Endothelial cell of umbilical vein (primary cell): ENCODE results near the gene PDE4B. TPM values are rescaled to one million over a fixed set of nuclear protein-coding genes. Genes with fewer than 3 reads are reported as not detected.

Source experiments
- BruUV-seq: library from RNA; stranded (reverse); fragments of 400-500 nt; replicated peaks from 2 replicates; lab custom pipeline; 2021; lab: Mats Ljungman, UMichigan
- CTCF ChIA-PET: fragments of 300-600, 350-600 bp; sonication (Branson Sonifier 250); formaldehyde crosslinking; loops from one replicate; lab custom pipeline; 2021; ENCODE audit warnings: antibody characterized with exemption, inconsistent platforms; lab: Charles Lee
- POLR2A ChIA-PET: fragments of 300-600, 350-600 bp; sonication (Branson Sonifier 250); formaldehyde crosslinking; loops from one replicate; lab custom pipeline; 2021; ENCODE audit warnings: antibody characterized with exemption, inconsistent platforms; lab: Charles Lee
- DNase-seq: peaks from one replicate; pipeline ENCODE4 v3.0.0-alpha.2; 2011; ENCODE audit warnings: low read depth, low spot score
- FAIRE-seq: peaks from 2 replicates; lab custom pipeline; 2011; peaks lifted over from hg19 to GRCh38; lab: Jason Lieb, UNC
- H2AFZ ChIP-seq: 2 replicates; pipeline ENCODE4 v1.6.0; 2012; ENCODE audit warnings: low read depth, low read length, control low read depth, inconsistent platforms
- H3K27ac ChIP-seq: 2 replicates; pipeline ENCODE4 v1.5.1; 2011; ENCODE audit warnings: low read depth, mild to moderate bottlenecking, control low read depth, low read length, moderate library complexity; ENCODE audit not compliant: insufficient read depth
- H3K27me3 ChIP-seq, 2 experiments: 2 replicates each; pipeline versions ENCODE4 v1.6.0 to v1.6.1; 2011; ENCODE audit warnings: low read length in 2 of 2, mixed read lengths in 1 of 2; ENCODE audit not compliant: control insufficient read depth in 2 of 2, insufficient read depth in 2 of 2
- H3K36me3 ChIP-seq, 2 experiments: 2 replicates in 1 of 2; 3 replicates in 1 of 2; pipeline ENCODE4 v1.5.1; 2011; ENCODE audit warnings: low read length in 2 of 2, mild to moderate bottlenecking in 1 of 2, moderate library complexity in 1 of 2; ENCODE audit not compliant: control insufficient read depth in 2 of 2, insufficient read depth in 2 of 2; ENCODE audit errors: extremely low read depth in 1 of 2
- H3K4me1 ChIP-seq: 3 replicates; pipeline ENCODE4 v1.5.1; 2011; ENCODE audit warnings: mild to moderate bottlenecking, low read length; ENCODE audit not compliant: control insufficient read depth, insufficient read depth; ENCODE audit errors: extremely low read depth
- H3K4me2 ChIP-seq: 2 replicates; pipeline ENCODE4 v1.6.1; 2011; ENCODE audit warnings: low read length, control low read depth, mixed read lengths; ENCODE audit not compliant: insufficient read depth
- H3K4me3 ChIP-seq, 3 experiments: fragments of 200-600 bp in 1 of 3; sonication (generic), shearing (Covaris generic) in 1 of 3; replicated peaks in 1 of 3; 2 replicates each; pipeline ENCODE4 v1.5.1; 2011 to 2016; ENCODE audit warnings: control low read depth in 3 of 3, low read length in 3 of 3, mild to moderate bottlenecking in 2 of 3, inconsistent platforms in 1 of 3, low read depth in 1 of 3, moderate library complexity in 1 of 3; ENCODE audit not compliant: insufficient read depth in 1 of 3
- H3K79me2 ChIP-seq: 2 replicates; pipeline ENCODE4 v1.6.0; 2012; ENCODE audit warnings: low read length, inconsistent platforms; ENCODE audit not compliant: control insufficient read depth, insufficient read depth
- H3K9ac ChIP-seq: replicated peaks from 2 replicates; pipeline ENCODE3; 2011; ENCODE audit warnings: low read length, control low read depth; ENCODE audit not compliant: insufficient read depth; ENCODE audit errors: extremely low read depth
- H3K9me1 ChIP-seq: replicated peaks from 3 replicates; pipeline ENCODE4 v1.6.0; 2011; ENCODE audit warnings: mild to moderate bottlenecking, low read length; ENCODE audit not compliant: control insufficient read depth, insufficient read depth; ENCODE audit errors: extremely low read depth
- H3K9me3 ChIP-seq: replicated peaks from 2 replicates; pipeline ENCODE4 v1.5.1; 2012; ENCODE audit warnings: low read length, inconsistent platforms; ENCODE audit not compliant: control insufficient read depth, insufficient read depth
- H4K20me1 ChIP-seq: replicated peaks from 2 replicates; pipeline ENCODE3; 2011; ENCODE audit warnings: mild to moderate bottlenecking, low read length; ENCODE audit not compliant: control insufficient read depth, insufficient read depth; ENCODE audit errors: extremely low read depth
- CTCF ChIP-seq, 2 donors: IDR thresholded peaks; 1 replicate in 1 of 2; 2 replicates in 1 of 2; pipeline ENCODE4 v1.5.1; 2011; ENCODE audit warnings: low read length in 2 of 2, mild to moderate bottlenecking in 2 of 2, moderate library complexity in 2 of 2, control low read depth in 1 of 2, inconsistent platforms in 1 of 2, low read depth in 1 of 2; ENCODE audit not compliant: insufficient read depth in 1 of 2; ENCODE audit errors: extremely low read depth in 1 of 2
- EZH2 ChIP-seq: IDR thresholded peaks from 2 replicates; pipeline ENCODE4 v1.6.1; 2012; ENCODE audit warnings: borderline replicate concordance, low read depth, mild to moderate bottlenecking, moderate library complexity, low read length, inconsistent platforms; ENCODE audit not compliant: severe bottlenecking
- FOS ChIP-seq: IDR thresholded peaks from 2 replicates; pipeline ENCODE4 v1.6.1; 2011; ENCODE audit warnings: mild to moderate bottlenecking, low read length, moderate library complexity, borderline replicate concordance; ENCODE audit not compliant: insufficient read depth
- GATA2 ChIP-seq: IDR thresholded peaks from 2 replicates; pipeline ENCODE4 v1.7.0; 2011; ENCODE audit warnings: low read depth, mild to moderate bottlenecking, moderate library complexity, mixed read lengths, low read length; ENCODE audit not compliant: insufficient read length, insufficient read depth
- JUN ChIP-seq: IDR thresholded peaks from 2 replicates; pipeline ENCODE4 v1.6.1; 2011; ENCODE audit warnings: borderline replicate concordance, low read depth; ENCODE audit not compliant: insufficient read length, insufficient read depth
- MAX ChIP-seq: IDR thresholded peaks from 2 replicates; pipeline ENCODE4 v1.6.1; 2011; ENCODE audit not compliant: insufficient read depth, insufficient read length
- MYC ChIP-seq: IDR thresholded peaks from one replicate; pipeline ENCODE4 v1.6.1; 2011; ENCODE audit warnings: mild to moderate bottlenecking, low read depth, low read length
- POLR2A ChIP-seq: IDR thresholded peaks from 2 replicates; pipeline ENCODE4 v1.6.1; 2012; ENCODE audit warnings: low read depth, mild to moderate bottlenecking, control low read depth, low read length
- POLR2AphosphoS5 ChIP-seq: IDR thresholded peaks from 2 replicates; pipeline ENCODE4 v1.6.1; 2012; ENCODE audit warnings: low read depth, mild to moderate bottlenecking, control low read depth, low read length, moderate library complexity; ENCODE audit not compliant: insufficient read depth
- dilution Hi-C: fragments of 300-500 bp; cut with MboI; formaldehyde crosslinking; loops from one replicate; pipeline ENCODE4 v1.15.0; 2019; ENCODE audit warnings: low sequenced_read_pairs; ENCODE audit not compliant: extremely low pct_ligation_motif_present
- intact Hi-C: fragments of 100-400 bp; cut with micrococcal nuclease; formaldehyde crosslinking; loops from one replicate; pipeline ENCODE4 v1.10.0; 2022
- polyA plus RNA-seq, 4 experiments: library from polyadenylated mRNA; depleted of rRNA in 3 of 4; stranded (reverse) in 3 of 4; unstranded in 1 of 4; fragments of >200 nt; gene quantifications; 2 replicates each; pipeline versions ENCODE4 v1.2.1 to v1.2.3, GENCODE V29; 2011 to 2012; ENCODE audit warnings: missing spikeins in 1 of 4
- total RNA-seq: library from RNA; stranded (reverse); gene quantifications from 2 replicates; pipeline ENCODE4 v1.2.3, GENCODE V29; 2021

PDE4B gene
- total and polyA plus RNA-seq, 2 donors (not counting 3 experiments of a cell fraction or from before 2014, with no cell fraction given) = 63.5 to 69.8 TPM

GRCh38 chr1:65924471-65924870, 131.8 kb downstream of the PDE4B start:
- intact Hi-C loops = no loop called here
- H3K27ac ChIP-seq = no peak overlapping the region
- H3K4me2 ChIP-seq = no peak overlapping the region
- no peak overlapping the region for H2AFZ ChIP-seq
- FAIRE-seq (no peak), DNase-seq (no peak)
- H3K4me1 ChIP-seq = no peaks in the 10 kb centered on the region
- H3K79me2 ChIP-seq = no peaks in the 10 kb centered on the region
- no peak overlapping the region for H3K9ac ChIP-seq
- H3K9me1 ChIP-seq = no peaks in the 10 kb centered on the region
- TF ChIP-seq MAX (no peak), GATA2 (no peak), MYC (no peak), POLR2A (no peak), EZH2 (no peak), FOS (no peak), CTCF (IDR thresholded peaks at IDR 0.05; ENCODE audit: extremely low read depth in 1 of 2, insufficient read depth in 1 of 2, low read depth in 1 of 2, low read length in 2 of 2) (no peak), JUN (no peak), POLR2AphosphoS5 (no peak)
- ChIA-PET POLR2A (no interaction called here), CTCF (no interaction called here)
- H3K36me3 ChIP-seq = no peaks in the 10 kb centered on the region
- H4K20me1 ChIP-seq = no peaks in the 10 kb centered on the region
- no peaks in the 10 kb centered on the region for H3K9me3 ChIP-seq
- no TSS peak for BruUV-seq
- dilution Hi-C loops = no loop called here
- H3K4me3 ChIP-seq = no peak overlapping the region
- no peaks in the 10 kb centered on the region for H3K27me3 ChIP-seq
